HEK293 (cell line): ENCODE measurements around the gene ZNF865.

Experiments used
- CTCF ChIA-PET: fragments of 350-600 bp; formaldehyde crosslinking; extraction: SDS; loops from one replicate; lab custom pipeline; 2021; ENCODE audit warnings: antibody characterized with exemption; lab: Yijun Ruan, JAX
- POLR2A ChIA-PET: fragments of 300-600 bp; formaldehyde crosslinking; extraction: SDS; loops from one replicate; lab custom pipeline; 2020; ENCODE audit warnings: antibody characterized with exemption, inconsistent platforms; lab: Yijun Ruan, JAX
- H3K27ac ChIP-seq: fragments of 200-500 bp; sonication (Bioruptor generic); 2 replicates; pipeline ENCODE4 v1.5.1; 2014; ENCODE audit warnings: low read depth, low read length, control low read depth, inconsistent platforms; ENCODE audit errors: extremely low read depth
- H3K36me3 ChIP-seq, 2 experiments: fragments of 200-500 bp in 1 of 2; sonication (Bioruptor generic) in 1 of 2; 1 replicate in 1 of 2; 2 replicates in 1 of 2; pipeline ENCODE4 v1.5.1; 2014 to 2017; ENCODE audit warnings: inconsistent platforms in 2 of 2, low read length in 2 of 2; ENCODE audit not compliant: control insufficient read depth in 2 of 2, insufficient read depth in 1 of 2
- H3K4me1 ChIP-seq: fragments of 200-500 bp; sonication (Bioruptor generic); 2 replicates; pipeline ENCODE4 v1.5.1; 2014; ENCODE audit warnings: mild to moderate bottlenecking, low read length, inconsistent platforms; ENCODE audit not compliant: control insufficient read depth, insufficient read depth
- H3K4me3 ChIP-seq: 2 replicates; pipeline ENCODE4 v1.5.1; 2011; ENCODE audit warnings: low read depth, mild to moderate bottlenecking, control low read depth, low read length, moderate library complexity
- H3K9me3 ChIP-seq: fragments of 200-500 bp; sonication (Bioruptor generic); 2 replicates; pipeline ENCODE4 v1.5.1; 2014; ENCODE audit warnings: low read depth, low read length, inconsistent platforms; ENCODE audit not compliant: control insufficient read depth, insufficient read depth
- CTCF ChIP-seq: fragments of 450-650 bp; formaldehyde crosslinking; IDR thresholded peaks from 2 replicates; pipeline ENCODE4 v1.5.1; 2016; ENCODE audit warnings: missing biosample characterization, missing genetic modification characterization
- IKZF3 ChIP-seq: fragments of 450-650 bp; IDR thresholded peaks from 2 replicates; pipeline ENCODE4 v1.5.0; 2018; ENCODE audit warnings: missing biosample characterization, mild to moderate bottlenecking, missing genetic modification characterization, moderate library complexity
- PRDM2 ChIP-seq: fragments of 450-650 bp; formaldehyde crosslinking; IDR thresholded peaks from 2 replicates; pipeline ENCODE4 v1.5.1; 2016; ENCODE audit warnings: missing biosample characterization, missing genetic modification characterization, borderline replicate concordance
- REPIN1 ChIP-seq: fragments of 450-650 bp; formaldehyde crosslinking; IDR thresholded peaks from 2 replicates; pipeline ENCODE4 v1.5.1; 2017; ENCODE audit warnings: missing biosample characterization, missing genetic modification characterization, low read depth
- ZFP69B ChIP-seq: fragments of 450-650 bp; formaldehyde crosslinking; IDR thresholded peaks from 2 replicates; pipeline ENCODE4 v1.5.1; 2016; ENCODE audit warnings: missing biosample characterization, missing genetic modification characterization
- ZNF140 ChIP-seq: fragments of 450-650 bp; formaldehyde crosslinking; IDR thresholded peaks from 2 replicates; pipeline ENCODE4 v1.5.1; 2016; ENCODE audit warnings: missing biosample characterization, missing genetic modification characterization
- ZNF214 ChIP-seq: fragments of 450-650 bp; formaldehyde crosslinking; IDR thresholded peaks from 2 replicates; pipeline ENCODE4 v1.5.1; 2017; ENCODE audit warnings: missing biosample characterization, mild to moderate bottlenecking, missing genetic modification characterization, borderline replicate concordance
- ZNF529 ChIP-seq: fragments of 450-650 bp; formaldehyde crosslinking; IDR thresholded peaks from 2 replicates; pipeline ENCODE4 v1.5.1; 2017; ENCODE audit warnings: missing genetic modification characterization, missing biosample characterization; ENCODE audit not compliant: insufficient replicate concordance
- ZNF560 ChIP-seq: fragments of 450-650 bp; formaldehyde crosslinking; IDR thresholded peaks from 2 replicates; pipeline ENCODE4 v1.5.1; 2017; ENCODE audit warnings: missing biosample characterization, missing genetic modification characterization, borderline replicate concordance
- TF ChIP-seq, protein P1 (sequence below): fragments of 450-650 bp; formaldehyde crosslinking; IDR thresholded peaks from 2 replicates; pipeline ENCODE4 v1.5.1; 2016; ENCODE audit warnings: missing biosample characterization, missing genetic modification characterization
- TF ChIP-seq, protein P2 (sequence below): fragments of 450-650 bp; formaldehyde crosslinking; IDR thresholded peaks from 2 replicates; pipeline ENCODE4 v1.5.1; 2016; ENCODE audit warnings: missing biosample characterization, missing genetic modification characterization
- TF ChIP-seq, protein P3 (sequence below): fragments of 450-650 bp; formaldehyde crosslinking; IDR thresholded peaks from 2 replicates; pipeline ENCODE4 v1.5.1; 2016; ENCODE audit warnings: missing biosample characterization, missing genetic modification characterization

ZNF865 gene

DNA sequence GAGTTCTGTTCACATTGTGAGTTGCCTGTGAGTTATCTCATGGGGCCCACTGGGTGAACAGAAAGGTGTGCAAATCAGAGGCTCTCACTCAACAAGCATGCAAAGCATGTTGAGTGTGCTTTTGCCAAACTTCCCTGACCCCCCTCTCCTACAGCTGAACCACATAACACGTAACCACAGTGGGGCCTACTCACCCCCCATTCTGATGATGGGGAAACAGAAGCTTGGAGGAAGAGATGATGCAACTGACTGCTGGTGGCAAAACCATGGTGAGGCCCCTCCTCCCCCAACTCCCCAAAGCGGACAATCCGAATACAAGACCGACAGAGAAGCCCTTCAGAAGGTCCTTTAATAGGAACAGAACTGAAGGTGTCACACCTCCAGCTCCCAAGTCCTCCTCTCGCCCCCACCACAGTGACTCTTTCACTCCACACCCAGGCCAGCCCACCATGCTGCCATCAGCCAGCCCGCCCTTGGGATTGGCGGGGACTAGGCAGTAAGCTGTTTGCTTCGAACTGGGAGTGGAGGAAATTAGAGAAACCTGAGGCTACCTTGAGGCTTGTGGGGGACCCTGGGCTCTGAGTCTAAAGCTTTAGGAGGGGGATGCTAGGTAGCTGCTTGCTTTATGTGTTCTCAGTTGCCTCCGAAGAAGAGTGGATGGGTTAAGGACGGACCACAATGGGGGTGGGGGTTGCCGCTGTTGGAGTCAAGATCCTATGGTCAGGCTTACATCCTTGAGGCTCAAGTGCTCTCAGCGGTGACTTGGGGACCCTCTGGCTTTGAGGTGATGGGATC lies 15.2 kb downstream of the ZNF865 start:
- ChIA-PET POLR2A (interaction anchor here (1.0 to 9.1 kb wide), 2 partner anchors 15 to 34 kb away, joined by 5 to 75 read pairs; partner anchors contain the start of gene ZNF865), CTCF (interaction anchor here (0.6 to 4.6 kb wide), 4 partner anchors 11 to 455 kb away, joined by 3 to 29 read pairs (median 14); partner anchors contain the start of gene ZNF865)
- no peak overlapping the region for H3K27ac ChIP-seq
- H3K36me3 ChIP-seq = peaks cover 5 to 18% of the 10 kb centered on the region in 2 experiments; a peak in 2 of 3 replicates
- peaks cover 5% of the 10 kb centered on the region for H3K4me1 ChIP-seq
- H3K9me3 ChIP-seq = no peaks in the 10 kb centered on the region
- no peak overlapping the region for H3K4me3 ChIP-seq
- TF ChIP-seq, protein P1, sequence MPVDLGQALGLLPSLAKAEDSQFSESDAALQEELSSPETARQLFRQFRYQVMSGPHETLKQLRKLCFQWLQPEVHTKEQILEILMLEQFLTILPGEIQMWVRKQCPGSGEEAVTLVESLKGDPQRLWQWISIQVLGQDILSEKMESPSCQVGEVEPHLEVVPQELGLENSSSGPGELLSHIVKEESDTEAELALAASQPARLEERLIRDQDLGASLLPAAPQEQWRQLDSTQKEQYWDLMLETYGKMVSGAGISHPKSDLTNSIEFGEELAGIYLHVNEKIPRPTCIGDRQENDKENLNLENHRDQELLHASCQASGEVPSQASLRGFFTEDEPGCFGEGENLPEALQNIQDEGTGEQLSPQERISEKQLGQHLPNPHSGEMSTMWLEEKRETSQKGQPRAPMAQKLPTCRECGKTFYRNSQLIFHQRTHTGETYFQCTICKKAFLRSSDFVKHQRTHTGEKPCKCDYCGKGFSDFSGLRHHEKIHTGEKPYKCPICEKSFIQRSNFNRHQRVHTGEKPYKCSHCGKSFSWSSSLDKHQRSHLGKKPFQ = no peak
- TF ChIP-seq ZNF529 (tag by site-specific recombination) (no peak), ZNF214 (tag by site-specific recombination) (no peak), REPIN1 (no peak), PRDM2 (tag by site-specific recombination) (no peak), ZNF560 (tag by site-specific recombination) (no peak), ZFP69B (tag by site-specific recombination) (0 out of 2 replicates have a peak, but pooled peaks have one; percentile 46), IKZF3 (no peak), CTCF (tag by site-specific recombination) (no peak), ZNF140 (tag by site-specific recombination) (no peak)
- TF ChIP-seq, protein P2, sequence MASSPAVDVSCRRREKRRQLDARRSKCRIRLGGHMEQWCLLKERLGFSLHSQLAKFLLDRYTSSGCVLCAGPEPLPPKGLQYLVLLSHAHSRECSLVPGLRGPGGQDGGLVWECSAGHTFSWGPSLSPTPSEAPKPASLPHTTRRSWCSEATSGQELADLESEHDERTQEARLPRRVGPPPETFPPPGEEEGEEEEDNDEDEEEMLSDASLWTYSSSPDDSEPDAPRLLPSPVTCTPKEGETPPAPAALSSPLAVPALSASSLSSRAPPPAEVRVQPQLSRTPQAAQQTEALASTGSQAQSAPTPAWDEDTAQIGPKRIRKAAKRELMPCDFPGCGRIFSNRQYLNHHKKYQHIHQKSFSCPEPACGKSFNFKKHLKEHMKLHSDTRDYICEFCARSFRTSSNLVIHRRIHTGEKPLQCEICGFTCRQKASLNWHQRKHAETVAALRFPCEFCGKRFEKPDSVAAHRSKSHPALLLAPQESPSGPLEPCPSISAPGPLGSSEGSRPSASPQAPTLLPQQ = peak; percentile 47; the same call in 1 of the 2 replicates
- TF ChIP-seq, protein P3, sequence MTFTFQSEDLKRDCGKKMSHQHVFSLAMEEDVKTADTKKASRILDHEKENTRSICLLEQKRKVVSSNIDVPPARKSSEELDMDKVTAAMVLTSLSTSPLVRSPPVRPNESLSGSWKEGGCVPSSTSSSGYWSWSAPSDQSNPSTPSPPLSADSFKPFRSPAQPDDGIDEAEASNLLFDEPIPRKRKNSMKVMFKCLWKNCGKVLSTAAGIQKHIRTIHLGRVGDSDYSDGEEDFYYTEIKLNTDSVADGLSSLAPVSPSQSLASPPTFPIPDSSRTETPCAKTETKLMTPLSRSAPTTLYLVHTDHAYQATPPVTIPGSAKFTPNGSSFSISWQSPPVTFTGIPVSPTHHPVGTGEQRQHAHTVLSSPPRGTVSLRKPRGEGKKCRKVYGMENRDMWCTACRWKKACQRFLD (tag by site-specific recombination) = no peak
